Measurements from ENCODE around the gene CDT1.
"Not testable (repeated sequence)": the region's sequence is repeated elsewhere in the genome, so short reads cannot be mapped to it uniquely, and the experiment has no call there.

Gene CDT1

DNA sequence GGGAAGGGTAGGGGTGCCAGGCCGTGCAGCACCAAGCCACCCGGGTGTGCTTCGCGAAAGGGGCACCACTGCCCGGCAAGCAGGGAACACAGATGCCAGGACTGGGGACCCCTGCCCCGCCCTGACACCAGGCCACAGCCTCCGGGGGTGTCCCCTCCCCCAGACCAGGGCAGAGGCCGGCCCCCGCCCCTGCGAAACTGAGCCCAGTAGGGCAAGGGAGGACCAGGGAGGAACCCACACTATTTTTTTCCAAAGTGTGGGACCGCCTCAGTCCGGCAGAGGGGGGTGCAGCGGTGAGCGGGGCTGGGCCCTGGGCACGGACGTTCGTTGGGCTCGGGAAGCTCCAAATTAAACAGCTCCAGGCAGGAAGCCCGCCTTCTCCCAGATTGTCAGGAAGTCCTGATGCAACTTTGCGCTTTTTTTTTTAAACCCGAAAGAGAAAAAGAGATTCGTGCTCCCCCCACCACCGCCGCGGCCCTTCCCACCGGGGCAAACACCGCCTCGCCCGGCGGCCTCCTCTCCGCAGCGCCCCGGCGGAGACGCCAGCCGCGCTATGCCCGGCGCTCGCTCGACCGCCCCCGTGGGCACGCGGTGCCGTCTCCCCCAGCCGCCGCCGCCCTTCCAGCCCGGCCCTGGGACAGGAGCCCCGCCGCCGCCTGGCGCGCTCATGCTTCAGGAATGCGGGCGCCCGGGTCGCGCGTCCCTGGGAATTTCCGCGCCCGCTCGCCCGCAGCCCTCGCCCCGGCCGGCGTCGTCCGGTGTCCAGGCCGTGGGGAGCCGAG is 19.3 kb upstream of the CDT1 start:
- peak; percentile 57 for DNase-seq

DNA sequence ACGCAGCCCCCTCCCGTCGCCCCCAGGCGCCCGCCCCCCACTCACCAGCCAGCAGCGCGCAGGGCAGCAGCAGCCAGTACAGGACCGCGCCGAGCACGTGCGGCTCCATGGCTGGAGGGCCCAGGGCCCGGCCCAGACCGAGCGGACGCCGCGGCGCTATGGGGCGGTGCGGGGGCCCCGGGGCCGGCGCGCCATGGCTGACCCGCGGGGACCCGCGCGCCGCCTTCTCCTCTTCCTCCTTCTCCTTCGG is 18.8 kb upstream of the CDT1 start:
- DNase-seq, result no peak

DNA sequence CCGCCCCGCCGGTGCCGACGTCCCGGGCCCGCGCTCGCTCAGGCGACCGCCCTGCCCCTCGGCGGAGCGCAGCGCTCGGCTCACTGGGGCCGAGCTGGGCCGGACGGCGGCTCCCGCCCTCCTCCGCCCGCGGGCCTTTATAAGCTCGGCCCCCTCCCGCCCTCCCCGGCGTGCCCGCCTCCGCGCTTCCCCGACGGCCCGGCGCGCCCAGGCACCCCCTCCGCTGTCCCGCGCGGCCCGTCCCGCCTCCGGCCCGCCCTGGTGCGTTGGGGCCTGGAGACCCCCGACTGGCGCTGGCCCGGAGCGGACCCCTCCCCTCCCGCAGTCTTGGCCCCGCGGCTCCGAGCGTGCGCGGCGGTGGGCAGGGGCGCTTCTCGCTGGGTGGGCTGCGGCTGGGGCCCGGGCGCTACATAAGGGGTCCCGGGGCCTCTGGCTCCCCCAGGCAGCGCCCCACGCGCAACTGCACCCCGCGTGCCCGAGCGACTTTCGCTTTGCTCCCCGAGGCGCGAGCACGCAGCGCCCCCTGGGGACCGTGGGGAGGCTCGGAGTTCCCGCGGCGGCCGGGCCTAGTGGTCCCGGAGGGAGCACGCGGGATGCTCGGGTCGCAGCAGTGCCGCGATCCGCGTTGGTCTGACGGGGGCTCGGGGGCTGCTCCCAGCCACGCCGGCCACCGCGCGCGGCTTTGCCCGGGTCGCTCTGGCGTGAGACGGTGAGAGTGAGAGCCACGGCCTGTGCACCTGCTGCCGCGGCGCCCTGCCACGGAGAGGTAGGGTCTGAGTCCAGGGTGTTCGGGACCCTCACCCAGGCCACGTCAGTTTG is 18.3 kb upstream of the CDT1 start, which contains the start of gene PIEZO1:
Gene PIEZO1, minus strand, starts transcription at position 115 of the 819 bp plus-strand sequence. CDS start 256 bp downstream, outside the sequence.
- peak; percentile 70 for DNase-seq

DNA sequence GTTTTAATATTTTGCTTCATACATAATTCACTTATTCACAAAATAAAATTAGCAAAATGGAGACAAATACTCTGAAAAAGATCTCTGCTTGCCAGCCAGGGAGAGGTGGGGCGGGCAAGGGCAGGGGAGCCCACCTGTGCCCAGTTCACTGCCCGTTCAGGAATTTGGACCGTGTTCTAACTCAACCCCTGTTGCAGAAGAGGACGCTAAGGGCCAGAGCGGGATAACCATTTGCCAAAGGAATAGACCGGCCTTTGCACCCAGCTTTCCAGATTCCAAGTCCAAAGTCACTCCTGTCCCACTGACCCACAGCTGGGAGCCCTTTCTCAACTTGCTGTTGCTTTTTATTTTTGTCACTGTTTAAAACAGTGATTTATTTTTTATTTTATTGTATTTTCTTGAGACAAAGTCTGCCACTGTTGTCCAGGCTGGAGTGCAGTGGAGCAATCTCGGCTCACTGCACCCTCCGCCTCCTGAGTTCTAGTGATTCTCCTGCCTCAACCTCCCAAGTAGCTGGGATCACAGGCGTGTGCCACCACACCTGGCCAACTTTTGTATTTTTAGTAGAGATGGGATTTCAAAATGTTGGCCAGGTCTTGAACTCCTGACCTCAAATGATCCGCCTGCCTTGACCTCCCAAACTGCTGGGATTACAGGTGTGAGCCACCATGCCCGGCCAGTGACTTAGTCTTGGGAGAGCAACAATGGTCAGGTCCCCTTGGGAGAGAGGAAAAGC is 15.8 kb upstream of the CDT1 start:
- DNase-seq, result no peak

DNA sequence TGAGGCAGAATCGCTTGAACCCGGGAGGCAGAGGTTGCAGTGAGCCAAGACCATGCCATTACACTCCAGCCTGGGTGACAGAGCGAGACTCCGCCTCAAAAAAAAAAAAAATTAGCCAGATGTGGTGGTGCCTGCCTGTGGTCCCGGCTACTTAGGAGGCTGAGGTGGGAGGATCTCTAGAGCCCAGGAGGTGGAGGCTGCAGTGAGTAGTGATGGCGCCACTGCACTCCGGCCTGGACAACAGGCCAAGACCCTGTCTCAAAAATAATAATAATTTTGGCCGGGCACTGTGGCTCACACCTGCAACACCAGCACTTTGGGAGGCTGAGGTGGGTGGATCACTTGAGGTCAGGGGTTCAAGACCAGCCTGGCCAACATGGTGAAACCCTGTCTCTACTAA is 14.8 kb upstream of the CDT1 start:
- not testable (repeated sequence) for DNase-seq

DNA sequence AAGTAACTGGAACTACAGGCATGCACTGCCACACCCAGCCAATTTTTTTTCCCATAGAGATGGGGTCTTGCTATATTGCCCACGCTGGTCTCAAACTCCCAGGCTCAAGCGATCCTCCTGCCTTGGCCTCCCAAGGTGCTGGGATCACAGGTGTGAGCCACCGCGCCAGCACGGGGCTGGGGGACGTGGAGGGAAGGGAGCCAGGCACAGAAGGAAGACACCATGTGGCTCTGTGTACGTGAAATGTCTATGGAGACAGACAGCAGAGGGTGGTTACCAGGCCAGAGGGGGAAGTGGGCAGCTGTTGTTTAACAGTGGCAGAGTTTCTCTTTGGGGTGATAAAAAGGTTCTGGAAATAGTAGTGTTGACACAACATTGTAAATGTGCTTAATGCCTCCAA is 14.0 kb upstream of the CDT1 start:
- DNase-seq, result peak; percentile 78

DNA sequence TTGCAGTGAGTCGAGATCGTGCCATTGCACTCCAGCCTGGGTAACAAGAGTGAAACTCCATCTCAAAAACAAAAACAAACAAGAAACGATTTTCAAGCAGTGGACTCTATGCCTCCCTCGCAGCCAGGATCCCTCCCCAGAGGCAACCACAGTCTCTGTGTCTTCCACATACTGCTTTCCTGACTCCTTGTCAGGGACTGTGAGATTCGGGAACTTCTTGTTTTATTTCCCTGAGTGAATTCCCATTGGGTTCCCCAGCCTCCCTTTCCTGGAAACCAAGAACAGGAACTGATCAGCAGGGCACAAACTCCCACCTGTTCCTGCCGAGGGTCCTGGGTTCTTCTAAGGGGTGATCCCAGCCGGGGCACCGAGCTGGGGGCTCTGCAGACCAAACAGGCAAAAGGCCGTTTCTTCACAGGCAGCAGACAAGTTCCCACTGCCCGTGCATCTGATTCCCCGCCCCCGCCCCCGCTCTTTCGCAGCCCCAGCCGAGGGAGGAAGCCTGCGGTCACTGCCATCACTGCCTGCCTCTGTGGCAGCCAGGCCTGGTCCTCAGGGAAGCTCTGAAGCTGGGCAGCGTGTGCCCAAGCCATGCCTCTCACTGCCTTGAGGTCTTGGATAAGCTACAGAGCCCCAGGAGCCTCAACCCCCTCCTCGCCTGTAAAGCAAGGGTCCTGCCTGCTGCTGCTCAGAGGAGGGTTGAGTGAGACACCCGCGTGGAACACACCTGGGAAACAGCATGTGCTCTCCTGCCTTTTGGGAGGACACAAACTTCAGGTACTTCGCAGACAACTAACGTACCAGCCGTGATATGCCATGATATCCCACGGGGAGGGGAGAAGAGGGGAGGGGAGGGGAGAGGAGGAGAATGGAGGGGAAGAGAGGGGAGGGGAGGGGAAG is 13.0 kb upstream of the CDT1 start:
- peak; percentile 84 for DNase-seq

DNA sequence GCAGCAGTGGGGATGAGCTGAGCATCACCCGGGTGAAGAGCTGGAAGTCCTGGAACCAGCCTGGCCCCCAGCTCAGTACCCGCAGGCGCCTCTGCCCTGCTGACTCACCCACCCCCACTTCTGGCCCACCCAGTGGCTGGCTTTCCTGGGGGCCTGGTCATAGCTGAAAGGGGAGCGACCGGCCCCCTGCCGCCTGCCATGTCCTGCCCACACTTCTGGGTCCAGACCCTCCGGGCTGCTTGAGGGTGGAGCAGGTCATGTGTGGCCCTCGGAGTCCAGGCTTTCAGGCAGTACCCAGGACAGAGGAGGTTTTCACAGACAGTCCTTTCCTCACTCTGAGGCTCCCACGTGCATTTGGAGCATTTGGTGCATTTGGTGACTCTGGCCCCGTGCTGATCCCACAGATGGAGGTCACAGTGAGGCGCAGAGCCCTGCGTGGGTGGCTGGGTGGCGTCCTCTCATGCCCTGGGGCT is 11.5 kb upstream of the CDT1 start:
- peak; percentile 52 for DNase-seq

DNA sequence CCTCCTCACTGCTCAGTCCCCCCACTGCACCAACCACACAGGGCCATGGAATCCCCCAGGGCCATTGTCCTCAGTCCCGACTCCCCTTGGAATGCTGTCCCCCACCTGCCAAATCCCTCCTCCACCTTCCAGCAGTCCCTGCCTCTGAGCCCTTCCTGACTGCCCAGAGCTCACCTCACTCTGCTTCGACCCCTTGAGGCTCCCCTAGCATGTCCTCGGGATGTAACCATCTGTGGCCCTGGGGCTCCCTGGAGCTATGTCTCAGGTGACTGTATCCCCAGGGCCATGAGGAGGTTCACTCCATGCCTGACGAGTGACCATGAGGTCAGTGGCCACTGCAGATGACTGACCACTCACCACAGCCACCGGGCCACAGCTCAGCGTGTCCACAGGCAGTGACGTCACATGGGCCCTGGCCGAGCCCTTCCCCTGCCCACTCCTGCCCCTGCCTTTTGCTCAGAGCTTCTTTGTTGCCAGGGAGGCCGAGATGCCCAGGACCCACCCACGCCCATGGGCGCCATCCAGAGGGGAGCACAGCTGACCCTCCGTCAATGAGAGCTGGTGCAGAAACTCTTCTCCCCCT is 10.8 kb upstream of the CDT1 start:
- peak; percentile 41 for DNase-seq

DNA sequence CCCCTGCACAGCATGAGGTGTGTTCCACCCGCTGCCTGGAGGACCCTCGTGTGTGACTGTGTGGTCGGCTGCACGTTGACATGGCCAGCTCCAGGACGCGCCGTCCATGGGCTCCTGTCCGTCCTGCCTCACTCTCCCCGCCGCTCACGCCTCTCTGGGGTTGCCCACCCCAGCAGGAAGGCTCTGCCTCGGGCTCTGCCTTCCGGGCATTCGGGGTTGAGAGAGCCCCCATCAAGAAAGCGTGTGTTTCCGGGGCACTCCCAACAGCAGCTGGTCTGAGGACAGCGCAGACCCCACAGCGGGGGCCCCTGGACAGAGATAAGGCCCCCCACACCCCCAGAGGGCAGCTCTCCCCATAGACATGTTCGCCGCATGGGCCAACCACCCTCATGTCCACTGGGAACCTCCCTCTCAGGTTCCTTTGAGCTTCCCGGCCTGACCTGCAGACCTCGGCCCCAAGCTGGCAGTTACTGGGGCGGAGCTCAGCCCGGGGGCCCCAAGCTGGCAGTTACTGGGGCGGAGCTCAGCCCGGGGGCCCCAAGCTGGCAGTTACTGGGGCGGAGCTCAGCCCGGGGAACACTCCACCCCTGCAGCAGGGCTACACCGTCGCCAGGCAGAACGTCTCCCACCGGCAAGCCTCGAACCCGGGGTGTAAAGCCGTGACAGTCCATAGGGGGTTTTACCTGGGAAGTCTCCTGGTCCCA is 10.2 kb upstream of the CDT1 start:
- no peak for DNase-seq

DNA sequence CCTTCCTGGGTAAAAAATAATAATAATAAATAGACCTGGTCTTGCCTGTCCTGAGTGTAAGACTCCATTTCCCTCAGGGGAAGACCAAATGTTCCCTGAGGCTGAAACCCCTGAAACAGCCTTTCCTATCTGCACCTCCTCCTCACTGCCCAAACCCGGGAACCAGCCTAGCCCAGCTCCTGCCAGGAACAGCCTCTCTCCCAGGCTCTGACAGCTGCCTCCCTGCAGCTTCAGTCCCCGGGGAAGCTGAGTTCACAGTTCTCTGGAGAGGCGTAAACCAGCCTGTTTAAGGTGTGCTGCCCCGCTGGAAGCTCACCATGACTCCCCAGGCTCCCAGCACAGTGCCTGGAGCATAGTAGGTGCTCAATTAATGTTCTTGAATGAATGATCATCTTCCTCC is 7.3 kb upstream of the CDT1 start:
- no peak for DNase-seq

DNA sequence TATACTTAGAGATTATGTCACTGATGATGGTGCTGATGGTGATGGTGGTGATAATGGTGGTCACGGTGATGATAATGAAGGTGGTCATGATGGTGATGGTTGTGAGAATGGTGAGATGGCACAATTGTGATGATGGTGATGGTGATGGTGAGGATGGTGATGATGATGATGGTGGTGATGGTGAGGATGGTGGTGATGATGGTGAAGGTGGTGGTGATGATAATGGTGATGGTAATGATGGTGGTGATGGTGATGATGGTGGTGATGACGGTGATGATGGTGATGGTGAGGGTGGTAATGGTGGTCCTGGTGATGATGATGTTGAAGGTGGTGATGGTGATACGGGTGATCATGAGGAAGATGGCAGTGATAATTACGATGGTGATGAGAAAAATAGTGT is 5.5 kb upstream of the CDT1 start:
- DNase-seq, result no peak

DNA sequence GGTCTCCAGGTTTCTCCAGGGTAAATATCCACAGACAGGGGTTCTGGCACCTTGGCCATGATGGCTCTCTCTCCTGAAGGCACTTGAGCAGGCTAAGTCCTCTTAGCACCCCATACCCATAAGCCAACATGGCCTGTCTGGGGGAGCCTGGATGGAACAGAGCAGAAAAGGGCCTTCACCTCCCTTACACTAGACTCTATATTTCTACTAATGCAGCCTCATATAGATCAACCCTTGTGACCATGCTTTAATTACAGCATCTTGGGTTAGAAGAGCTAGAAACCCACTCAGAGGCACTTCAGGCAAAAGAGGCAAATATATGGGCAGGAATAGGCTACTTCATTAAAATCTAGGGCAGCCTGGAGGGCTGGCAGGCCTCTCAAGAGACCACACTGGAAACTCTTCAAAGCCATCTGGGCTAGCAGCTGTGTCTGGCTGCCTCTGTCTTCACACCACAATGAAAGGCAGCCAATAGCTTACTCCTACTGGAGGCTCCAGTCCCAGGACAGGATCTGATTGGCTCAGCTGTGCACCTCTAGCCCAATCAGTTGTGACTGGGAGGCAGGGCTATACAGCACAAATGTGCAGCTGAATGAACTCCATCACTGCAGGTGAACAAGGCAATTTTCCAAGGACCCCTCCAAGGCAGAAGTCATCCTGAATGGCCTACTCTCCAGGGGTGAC is 4.7 kb upstream of the CDT1 start:
- DNase-seq, result no peak

DNA sequence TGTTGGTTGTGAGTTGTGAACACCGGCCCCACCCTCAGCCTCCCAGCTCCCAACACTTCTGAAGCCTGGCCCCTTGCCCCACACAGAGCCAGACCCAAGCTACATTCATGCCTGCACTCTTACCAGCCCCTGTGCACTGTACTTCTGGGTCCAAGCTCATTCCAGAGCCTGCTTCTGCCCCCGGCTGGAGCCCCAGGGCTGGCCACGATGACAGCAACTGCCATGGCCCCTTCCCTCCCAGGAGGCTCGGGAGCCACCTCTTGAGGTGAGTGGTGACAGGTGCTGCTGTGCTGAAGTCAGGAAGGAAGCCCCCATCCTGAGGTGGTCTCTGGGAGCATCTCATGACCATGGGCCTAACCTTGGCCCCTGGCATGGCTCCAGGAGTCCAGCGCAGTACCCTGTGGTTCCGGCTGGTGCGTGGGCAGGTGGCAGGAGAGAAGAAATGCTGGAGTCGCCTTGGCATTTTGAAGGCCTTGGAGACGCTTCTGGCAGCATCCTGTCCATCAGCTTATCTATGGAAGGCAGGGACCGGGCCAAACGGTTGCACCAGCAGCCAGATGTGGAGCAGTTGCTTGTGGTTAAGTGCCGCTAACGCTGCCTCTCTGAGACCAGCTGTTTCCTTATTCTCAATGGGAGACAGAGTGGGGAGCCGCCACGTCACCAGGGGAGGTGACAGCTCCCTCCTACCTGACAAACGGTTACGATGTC is 3.9 kb upstream of the CDT1 start:
- DNase-seq, result no peak

DNA sequence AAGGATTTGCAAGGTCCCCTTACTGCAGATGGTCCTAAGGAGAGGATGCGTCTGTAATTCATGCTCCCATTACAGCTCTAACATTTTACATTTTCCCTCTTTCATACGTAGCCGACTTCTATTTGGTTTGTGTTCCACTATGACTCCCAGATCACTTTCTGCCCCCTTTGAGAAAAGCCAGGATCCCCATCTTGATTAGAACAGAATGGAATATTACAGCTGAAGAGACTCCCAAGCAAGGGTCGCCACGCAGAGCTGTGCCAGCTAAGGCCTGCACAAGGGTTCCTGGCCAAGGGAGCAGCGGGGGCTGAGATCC is 3.4 kb upstream of the CDT1 start:
- DNase-seq, result no peak

DNA sequence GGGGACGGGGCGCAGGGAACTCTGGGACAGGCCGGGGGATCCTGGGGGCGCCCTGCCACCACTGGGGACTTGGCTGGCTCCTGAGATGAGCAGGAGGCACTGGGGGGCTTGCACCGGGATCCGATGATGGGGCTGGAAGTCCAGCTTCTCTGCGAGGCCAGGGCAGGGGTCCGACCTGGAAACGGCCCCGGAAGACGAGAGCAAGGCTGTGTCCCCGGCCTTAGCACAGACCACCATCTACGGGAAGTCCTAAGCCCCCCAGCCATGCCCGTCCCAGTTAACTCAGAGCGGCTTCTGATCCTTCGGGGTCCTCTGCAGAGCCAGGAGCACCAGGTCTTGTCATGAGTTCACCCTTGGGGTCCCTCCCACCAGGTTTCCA is 573 bp downstream of the CDT1 start:
- DNase-seq, result no peak

DNA sequence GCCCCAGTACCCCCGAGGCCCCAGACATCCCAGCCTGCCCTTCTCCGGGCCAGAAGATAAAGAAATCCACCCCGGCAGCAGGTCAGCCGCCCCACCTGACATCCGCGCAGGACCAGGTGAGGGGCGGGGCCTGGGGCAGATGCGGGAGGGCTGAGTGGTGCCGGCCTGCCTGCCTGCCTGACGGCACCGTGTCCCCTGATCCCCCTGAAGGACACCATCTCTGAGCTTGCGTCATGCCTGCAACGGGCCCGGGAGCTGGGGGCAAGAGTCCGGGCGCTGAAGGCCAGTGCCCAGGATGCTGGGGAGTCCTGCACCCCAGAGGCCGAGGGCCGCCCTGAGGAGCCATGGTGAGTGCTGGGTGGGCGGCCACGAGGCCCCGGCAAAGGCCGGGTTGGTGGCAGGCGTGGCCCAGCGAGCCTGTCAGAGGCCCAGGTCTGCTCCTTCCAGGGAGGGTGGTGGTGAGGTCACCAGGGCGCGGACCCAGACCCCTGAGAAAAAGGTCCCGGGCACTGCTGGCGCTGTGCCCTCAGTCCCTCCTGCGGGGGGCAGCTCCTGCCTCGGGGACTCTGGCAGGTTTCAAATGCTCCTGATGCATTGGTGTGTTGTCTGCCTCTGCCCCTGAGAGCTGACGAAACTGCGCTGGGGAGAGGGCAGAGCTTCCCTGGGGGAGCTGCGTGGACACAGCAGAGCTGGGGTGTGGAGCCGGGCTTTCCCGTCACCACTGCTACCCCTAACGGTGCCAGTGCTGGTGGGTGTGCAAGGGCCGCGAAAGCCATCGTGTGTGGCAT is 1.2 kb downstream of the CDT1 start:
- DNase-seq, result no peak

DNA sequence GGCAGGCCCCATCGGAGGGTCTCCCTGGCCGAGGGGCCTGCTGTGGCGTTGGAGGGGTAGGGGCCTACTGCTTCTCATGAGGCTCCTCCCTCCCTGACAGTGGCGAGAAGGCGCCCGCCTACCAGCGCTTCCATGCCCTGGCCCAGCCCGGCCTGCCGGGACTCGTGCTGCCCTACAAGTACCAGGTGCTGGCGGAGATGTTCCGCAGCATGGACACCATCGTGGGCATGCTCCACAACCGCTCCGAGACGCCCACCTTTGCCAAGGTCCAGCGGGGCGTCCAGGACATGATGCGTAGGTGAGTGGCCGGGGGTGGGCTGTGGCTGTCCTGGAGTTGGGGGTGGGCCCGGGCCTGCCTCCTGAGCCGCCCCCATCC is 1.7 kb downstream of the CDT1 start:
- DNase-seq, result no peak

DNA sequence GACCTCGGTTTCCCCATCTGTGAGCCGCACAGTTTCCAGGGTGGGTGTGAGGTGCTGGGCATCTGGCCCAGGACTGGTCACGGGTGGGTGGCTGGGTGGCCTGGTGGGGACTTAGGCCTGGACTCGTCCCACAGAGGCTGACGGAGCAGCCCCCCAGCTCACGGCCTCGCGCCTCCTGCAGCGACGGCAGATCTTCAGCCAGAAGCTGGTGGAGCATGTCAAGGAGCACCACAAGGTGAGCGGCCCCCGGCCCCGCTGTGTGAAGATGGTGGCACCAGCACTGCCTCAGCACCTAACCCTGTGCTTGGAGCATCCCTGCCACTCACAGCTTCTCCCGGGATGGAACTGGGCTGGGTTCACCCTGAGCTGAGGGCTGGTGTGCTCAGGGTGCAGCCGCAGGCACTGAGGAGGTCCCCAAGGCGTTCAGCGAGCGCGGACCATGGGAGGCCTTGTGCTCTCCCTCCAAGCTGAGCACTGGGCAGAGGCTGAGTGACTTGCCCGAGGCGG is 2.4 kb downstream of the CDT1 start:
- no peak for DNase-seq

Data from inflammatory macrophage treated with lipopolysaccharide for 4 hours (primary cell).